ENCODE measurements around the gene ZNF83. TPM values are rescaled to one million over a fixed set of nuclear protein-coding genes. Genes with fewer than 3 reads are reported as not detected.

The ZNF83 gene
- total and polyA plus RNA-seq, 2 donors (not counting 1 experiment from before 2014, with no cell fraction given), result 92.3 to 95.8 TPM

DNA sequence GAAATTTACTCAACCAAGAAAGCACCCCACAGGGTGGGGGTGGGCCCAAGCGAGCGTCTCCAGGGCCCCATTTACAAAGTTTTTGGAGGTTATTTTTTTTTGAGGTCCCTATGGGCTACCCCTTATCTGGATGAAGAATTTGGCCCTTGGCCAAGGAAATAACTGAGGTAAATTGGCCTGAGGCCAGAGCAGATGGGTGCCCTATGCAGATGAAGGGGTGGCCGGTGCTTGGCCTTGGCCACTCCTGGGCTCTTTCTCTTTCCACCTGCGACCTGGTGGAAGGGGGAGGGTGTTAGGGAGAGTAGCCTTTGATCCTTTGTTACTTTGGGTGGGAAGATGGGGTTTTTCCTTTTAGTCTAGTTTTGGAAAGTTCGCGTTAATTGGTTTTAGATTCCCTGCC, 52.6 kb downstream of the ZNF83 start:
- Mint-ChIP-seq H3K9me3 (ENCODE audit: insufficient read depth) (peaks cover 10% of the 10 kb centered on the region), H3K4me1 (no peaks in the 10 kb centered on the region), H3K27me3 (no peaks in the 10 kb centered on the region), H3K4me3 (no peak overlapping the region), H3K27ac (no peak overlapping the region)
- intact Hi-C loops (cut with micrococcal nuclease), result no loop called here
- no peak overlapping the region for H3K27ac ChIP-seq (ENCODE audit: low read length in 2 of 2)
- DNase-seq (no peak), ATAC-seq (ENCODE audit: low read depth) (no peak)
- no peaks in the 10 kb centered on the region for H3K27me3 ChIP-seq (replicated peaks in 1 of 4; ENCODE audit: control extremely low read depth in 1 of 4, control insufficient read depth in 3 of 4, insufficient read depth in 4 of 4, low read length in 3 of 4)
- no peak for TF ChIP-seq EZH2 (IDR thresholded peaks at IDR 0.05; ENCODE audit: borderline replicate concordance, insufficient read depth, low read depth, low read length, poor library complexity, severe bottlenecking)
- TF ChIP-seq, protein P1, sequence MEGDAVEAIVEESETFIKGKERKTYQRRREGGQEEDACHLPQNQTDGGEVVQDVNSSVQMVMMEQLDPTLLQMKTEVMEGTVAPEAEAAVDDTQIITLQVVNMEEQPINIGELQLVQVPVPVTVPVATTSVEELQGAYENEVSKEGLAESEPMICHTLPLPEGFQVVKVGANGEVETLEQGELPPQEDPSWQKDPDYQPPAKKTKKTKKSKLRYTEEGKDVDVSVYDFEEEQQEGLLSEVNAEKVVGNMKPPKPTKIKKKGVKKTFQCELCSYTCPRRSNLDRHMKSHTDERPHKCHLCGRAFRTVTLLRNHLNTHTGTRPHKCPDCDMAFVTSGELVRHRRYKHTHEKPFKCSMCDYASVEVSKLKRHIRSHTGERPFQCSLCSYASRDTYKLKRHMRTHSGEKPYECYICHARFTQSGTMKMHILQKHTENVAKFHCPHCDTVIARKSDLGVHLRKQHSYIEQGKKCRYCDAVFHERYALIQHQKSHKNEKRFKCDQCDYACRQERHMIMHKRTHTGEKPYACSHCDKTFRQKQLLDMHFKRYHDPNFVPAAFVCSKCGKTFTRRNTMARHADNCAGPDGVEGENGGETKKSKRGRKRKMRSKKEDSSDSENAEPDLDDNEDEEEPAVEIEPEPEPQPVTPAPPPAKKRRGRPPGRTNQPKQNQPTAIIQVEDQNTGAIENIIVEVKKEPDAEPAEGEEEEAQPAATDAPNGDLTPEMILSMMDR (IDR thresholded peaks at IDR 0.05), result no peak
- no peak overlapping the region for H3K4me3 ChIP-seq (ENCODE audit: control extremely low read depth in 1 of 5, extremely low read depth in 1 of 5, insufficient read depth in 1 of 5, low read depth in 2 of 5, low read length in 4 of 5)
- H3K4me2 ChIP-seq (replicated peaks; ENCODE audit: low read depth, low read length, poor library complexity, severe bottlenecking), result no peak overlapping the region
- WGBS (ENCODE audit: insufficient coverage), result 98% methylated on average over 4 of the region's 6 CpGs
- no peak overlapping the region for H2AFZ ChIP-seq (ENCODE audit: insufficient read depth, low read depth, low read length, poor library complexity, severe bottlenecking)
- H3K4me1 ChIP-seq (ENCODE audit: control insufficient read depth in 2 of 2, insufficient read depth in 2 of 2, low read length in 2 of 2), result no peaks in the 10 kb centered on the region
- ChIA-PET CTCF (no interaction called here), POLR2A (no interaction called here)
- peaks cover 4 to 53% (median 30%) of the 10 kb centered on the region in 3 donors for H3K9me3 ChIP-seq (ENCODE audit: control extremely low read depth in 1 of 3, control insufficient read depth in 2 of 3, insufficient read depth in 1 of 3, low read length in 2 of 3)
- no peaks in the 10 kb centered on the region for H4K20me1 ChIP-seq (ENCODE audit: control insufficient read depth, insufficient read depth, low read length, poor library complexity, severe bottlenecking)
- H3K79me2 ChIP-seq (ENCODE audit: control insufficient read depth, insufficient read depth, low read length), result no peaks in the 10 kb centered on the region
- no peak overlapping the region for H3K9ac ChIP-seq (ENCODE audit: low read length)
- peaks cover 0 to 50% of the 10 kb centered on the region in 2 experiments for H3K36me3 ChIP-seq (replicated peaks in 1 of 2; ENCODE audit: control extremely low read depth in 1 of 2, control insufficient read depth in 1 of 2, extremely low read depth in 1 of 2, insufficient read depth in 2 of 2, low read length in 1 of 2)

DNA sequence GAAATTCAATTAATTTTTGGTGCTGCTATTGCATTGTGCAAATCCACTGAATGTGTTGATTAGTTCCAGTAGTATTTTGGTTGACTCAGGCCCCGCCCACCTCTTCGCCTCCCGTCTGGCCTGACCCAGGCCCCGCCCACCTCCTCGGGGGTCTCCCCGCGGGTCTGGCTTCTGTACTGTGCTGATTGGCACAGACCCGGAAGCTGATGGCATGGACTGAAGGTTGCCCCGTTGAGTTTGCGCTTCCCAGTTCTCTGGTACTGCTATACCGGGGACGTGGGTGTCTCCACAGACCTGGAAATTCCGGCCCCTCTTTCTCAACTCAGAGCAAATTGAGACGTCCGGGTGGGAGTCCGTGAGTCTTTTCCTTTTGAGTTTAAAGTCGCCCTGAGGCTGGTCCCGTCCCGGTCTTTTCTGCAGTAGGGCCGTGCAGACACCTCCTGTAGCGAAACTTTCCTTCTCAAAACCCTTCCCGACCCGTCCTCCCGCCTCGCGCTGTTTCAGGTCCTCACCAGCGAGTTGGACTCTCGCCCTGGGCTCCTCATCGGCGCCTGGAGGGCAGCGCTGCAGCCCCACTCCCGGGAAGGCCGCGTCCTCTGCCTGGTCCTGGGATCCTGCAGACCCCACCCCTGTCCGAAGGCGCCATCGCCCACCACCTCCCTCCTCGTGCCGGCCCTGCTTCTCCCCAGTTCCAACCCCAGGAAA, 53.3 kb downstream of the ZNF83 start:
- Mint-ChIP-seq H3K4me1 (no peaks in the 10 kb centered on the region), H3K27ac (no peak overlapping the region), H3K9me3 (ENCODE audit: insufficient read depth) (peaks cover 10% of the 10 kb centered on the region), H3K4me3 (no peak overlapping the region), H3K27me3 (no peaks in the 10 kb centered on the region)
- Histone ChIP-seq H3K9me3 (ENCODE audit: control extremely low read depth in 1 of 3, control insufficient read depth in 2 of 3, insufficient read depth in 1 of 3, low read length in 2 of 3) (peaks cover 4 to 55% (median 31%) of the 10 kb centered on the region in 3 donors), H3K4me2 (replicated peaks; ENCODE audit: low read depth, low read length, poor library complexity, severe bottlenecking) (no peak overlapping the region), H3K4me1 (ENCODE audit: control insufficient read depth in 2 of 2, insufficient read depth in 2 of 2, low read length in 2 of 2) (no peaks in the 10 kb centered on the region), H3K79me2 (ENCODE audit: control insufficient read depth, insufficient read depth, low read length) (no peaks in the 10 kb centered on the region), H3K36me3 (replicated peaks in 1 of 2; ENCODE audit: control extremely low read depth in 1 of 2, control insufficient read depth in 1 of 2, extremely low read depth in 1 of 2, insufficient read depth in 2 of 2, low read length in 1 of 2) (peaks cover 0 to 51% of the 10 kb centered on the region in 2 experiments), H3K9ac (ENCODE audit: low read length) (no peak overlapping the region), H2AFZ (ENCODE audit: insufficient read depth, low read depth, low read length, poor library complexity, severe bottlenecking) (no peak overlapping the region), H3K27ac (ENCODE audit: low read length in 2 of 2) (no peak overlapping the region), H3K4me3 (ENCODE audit: control extremely low read depth in 1 of 5, extremely low read depth in 1 of 5, insufficient read depth in 1 of 5, low read depth in 2 of 5, low read length in 4 of 5) (no peak overlapping the region), H4K20me1 (ENCODE audit: control insufficient read depth, insufficient read depth, low read length, poor library complexity, severe bottlenecking) (no peaks in the 10 kb centered on the region), H3K27me3 (replicated peaks in 1 of 4; ENCODE audit: control extremely low read depth in 1 of 4, control insufficient read depth in 3 of 4, insufficient read depth in 4 of 4, low read length in 3 of 4) (no peaks in the 10 kb centered on the region)
- TF ChIP-seq, protein P1 (IDR thresholded peaks at IDR 0.05), result no peak
- TF ChIP-seq EZH2 (IDR thresholded peaks at IDR 0.05; ENCODE audit: borderline replicate concordance, insufficient read depth, low read depth, low read length, poor library complexity, severe bottlenecking), result no peak
- ChIA-PET CTCF (no interaction called here), POLR2A (no interaction called here)
- intact Hi-C loops (cut with micrococcal nuclease), result no loop called here
- 95% methylated on average over 37 of the region's 39 CpGs for WGBS (ENCODE audit: insufficient coverage)
- DNase-seq, result no peak
- no peak for ATAC-seq (ENCODE audit: low read depth)
